GM19351 (cell line): ENCODE results near the gene CASP1.
"Not testable (repeated sequence)": the region's sequence is repeated elsewhere in the genome, so short reads cannot be mapped to it uniquely, and the experiment has no call there.

Source experiments
- ATAC-seq: cut with Tn5 transposase; IDR thresholded peaks from one replicate; pipeline ENCODE4 v1.9.1; 2021; ENCODE audit warnings: mild to moderate bottlenecking, moderate library complexity; ENCODE audit not compliant: unreplicated experiment

Gene CASP1

GRCh38 chr11:105034813-105035620 is at the start of gene CASP1:
Gene CASP1, minus strand, starts transcription at chr11:105035144. Its CDS starts 31 bp downstream, at chr11:105035113.
- ATAC-seq, result peak; percentile 87

GRCh38 chr11:105081412-105082150 is 46.6 kb upstream of the CASP1 start:
- ATAC-seq, result no peak

DNA sequence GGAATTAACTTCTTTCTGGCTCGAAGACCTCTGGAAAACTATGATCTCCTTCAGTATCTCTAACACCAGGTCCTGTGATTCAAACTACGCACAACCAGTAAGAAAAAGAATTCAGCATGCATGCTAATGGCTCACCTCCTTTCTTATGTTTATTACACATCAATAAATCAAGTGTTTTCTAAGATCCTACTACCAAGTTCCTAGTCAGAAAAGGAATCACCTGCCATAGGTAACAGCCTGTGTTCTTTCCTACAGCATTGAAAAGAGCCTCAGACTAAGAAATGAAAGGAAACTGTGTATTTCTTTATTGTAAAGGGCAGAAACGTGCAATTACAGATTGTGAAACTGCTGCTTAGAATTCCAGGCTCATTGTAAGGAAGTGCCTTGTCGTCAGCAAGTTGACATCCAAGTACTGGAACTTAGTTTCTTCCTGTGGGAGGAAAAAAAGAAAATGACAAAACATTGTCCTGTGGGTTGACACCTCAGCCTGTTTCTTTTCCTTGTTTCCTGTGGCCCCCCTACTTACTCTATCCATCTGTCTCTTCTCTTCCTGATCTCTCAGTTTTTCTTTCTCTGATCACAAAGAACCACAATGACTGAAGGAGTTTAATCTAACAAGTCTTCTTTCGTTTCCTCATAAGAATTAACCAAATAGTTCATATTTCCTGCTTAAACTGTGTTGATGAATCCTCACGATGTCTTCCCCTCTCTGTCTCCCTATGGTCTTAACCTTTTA is 45.4 kb upstream of the CASP1 start:
- not testable (repeated sequence) for ATAC-seq

GRCh38 chr11:105078283-105078682 is 43.3 kb upstream of the CASP1 start:
- no peak for ATAC-seq

DNA sequence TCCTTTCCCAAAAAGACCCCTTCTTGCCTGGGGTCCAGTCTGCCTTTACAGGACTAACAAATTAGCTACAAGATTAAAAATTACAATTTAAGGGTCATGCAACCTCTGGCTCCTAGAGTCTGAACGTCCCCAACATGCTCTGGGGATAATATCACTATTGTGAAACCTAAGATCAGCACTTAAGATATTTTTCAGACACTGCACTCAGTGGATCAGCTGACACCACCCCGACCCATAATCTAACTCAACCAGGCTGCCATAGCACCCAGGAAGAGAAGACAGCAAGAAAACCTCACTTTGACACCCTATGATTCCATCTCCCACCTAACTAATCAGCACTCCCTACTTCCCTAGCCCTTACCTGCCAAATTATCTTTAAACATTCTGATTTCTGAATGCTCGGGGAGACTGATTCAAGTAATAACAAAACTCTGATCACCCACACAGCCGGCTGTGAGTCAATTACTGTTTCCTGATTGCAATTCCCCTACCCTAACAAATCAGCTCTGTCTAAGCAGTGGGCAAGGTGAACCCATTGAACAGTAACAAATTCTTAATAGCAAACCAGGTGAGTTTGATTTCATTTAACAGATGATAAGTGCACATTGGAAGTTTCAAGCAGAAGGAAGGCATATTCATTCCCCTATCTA is 42.3 kb upstream of the CASP1 start:
- peak; percentile 61 for ATAC-seq

GRCh38 chr11:105074166-105074530 is 39.2 kb upstream of the CASP1 start:
- no peak for ATAC-seq

DNA sequence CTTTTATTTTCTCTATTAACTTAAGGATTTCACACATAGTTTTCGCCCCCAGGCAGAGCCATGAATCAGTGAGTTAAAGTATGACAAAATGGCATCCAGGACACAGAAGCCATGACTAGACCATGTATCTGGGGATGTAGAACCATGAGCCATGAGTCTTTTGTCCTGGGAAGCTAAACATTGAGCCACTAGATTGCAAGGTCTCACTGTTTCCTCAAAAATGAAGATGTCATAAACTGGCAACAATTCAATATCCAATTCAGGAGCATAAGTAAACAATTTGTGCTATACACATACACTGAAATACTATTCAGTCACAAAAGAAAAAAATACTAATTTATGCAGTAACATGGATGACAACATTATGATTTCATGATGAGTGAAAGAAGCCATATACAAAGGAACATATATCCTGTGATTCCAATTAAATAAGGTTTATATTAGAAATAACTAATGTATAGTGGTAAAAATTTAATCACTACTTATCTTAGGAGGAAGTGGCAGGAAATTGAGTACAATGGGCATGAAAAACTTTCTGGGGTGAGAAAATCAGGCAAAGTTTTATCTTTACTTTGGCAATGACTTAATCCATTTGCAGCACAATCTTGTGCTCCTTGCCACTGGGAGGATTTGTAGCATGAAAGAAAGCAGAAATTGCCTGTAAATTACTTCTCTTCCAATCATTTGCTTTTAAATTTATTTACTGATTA is 38.7 kb upstream of the CASP1 start:
- ATAC-seq, result no peak

DNA sequence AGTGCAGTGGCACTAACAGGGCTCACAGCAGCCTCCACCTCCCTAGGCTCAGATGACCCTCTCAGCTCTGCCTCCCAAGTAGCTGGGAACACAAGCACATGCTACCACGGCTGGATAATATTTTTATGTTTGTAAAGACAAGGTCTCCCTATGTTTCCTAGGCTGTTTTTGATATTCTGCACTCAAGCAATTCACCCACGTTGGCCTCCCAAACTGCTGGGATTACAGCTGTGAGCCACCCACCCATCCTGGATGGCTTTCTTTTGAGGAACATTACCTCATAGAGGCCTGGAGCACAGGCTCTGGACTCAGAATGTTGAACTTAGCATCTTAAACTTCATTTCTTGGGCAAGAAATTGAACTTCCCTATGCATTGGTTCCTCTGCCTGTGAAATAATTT is 37.1 kb upstream of the CASP1 start:
- ATAC-seq, result not testable (repeated sequence)

DNA sequence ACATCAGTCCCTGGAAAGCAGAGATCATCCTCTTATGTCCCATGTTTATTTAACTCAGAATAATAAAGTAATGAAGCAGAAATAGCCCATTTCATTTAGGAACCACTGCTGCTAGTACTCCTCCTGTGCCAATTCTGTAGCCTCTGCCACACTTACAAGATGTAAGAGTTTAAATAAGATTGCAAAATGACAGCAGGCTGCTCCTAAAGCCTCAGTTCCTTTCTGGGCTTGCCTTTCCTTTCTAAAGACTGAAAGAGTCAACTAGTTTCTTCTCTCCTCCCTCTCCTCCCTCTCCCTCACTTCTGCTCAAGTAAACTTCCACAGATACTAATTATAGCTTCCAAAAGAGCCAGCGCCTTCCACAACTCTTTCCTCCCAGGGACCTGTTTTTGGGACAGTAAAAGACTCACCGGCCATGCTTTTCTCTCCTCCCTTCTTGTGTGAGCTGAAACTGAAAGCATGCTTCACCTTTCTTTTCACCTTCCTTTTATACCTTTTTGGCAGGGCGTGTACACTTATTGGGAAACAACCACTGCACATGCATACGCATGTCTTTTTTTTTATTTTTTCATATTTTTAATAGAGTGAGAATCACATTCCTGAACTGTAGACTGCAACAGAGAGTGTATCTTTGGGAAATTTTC is 36.3 kb upstream of the CASP1 start:
- no peak for ATAC-seq

DNA sequence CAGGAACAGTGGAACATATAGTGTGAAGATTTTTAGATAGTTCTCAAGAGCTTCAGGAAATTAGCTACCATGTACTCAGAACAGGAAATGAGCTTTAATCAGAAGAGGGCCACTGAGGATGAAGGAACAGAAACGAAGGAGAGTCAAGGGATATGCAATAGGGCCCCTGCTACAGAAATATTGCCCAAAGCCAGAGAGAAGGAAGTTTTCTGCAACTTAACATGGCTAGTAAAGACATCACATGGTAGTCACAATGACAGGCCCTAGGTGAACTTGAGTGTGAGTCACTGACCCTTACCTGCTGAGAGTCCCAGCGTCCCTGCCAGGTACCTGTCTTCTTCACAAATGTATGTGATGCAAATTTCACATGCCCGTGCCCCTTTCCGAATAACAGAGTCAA is 35.4 kb upstream of the CASP1 start:
- no peak for ATAC-seq

GRCh38 chr11:105069749-105070148 is 34.8 kb upstream of the CASP1 start:
- not testable (repeated sequence) for ATAC-seq

- ATAC-seq, result not testable (repeated sequence)
Observed at GRCh38 chr11:105063245-105063941, 28.4 kb upstream of the CASP1 start.

DNA sequence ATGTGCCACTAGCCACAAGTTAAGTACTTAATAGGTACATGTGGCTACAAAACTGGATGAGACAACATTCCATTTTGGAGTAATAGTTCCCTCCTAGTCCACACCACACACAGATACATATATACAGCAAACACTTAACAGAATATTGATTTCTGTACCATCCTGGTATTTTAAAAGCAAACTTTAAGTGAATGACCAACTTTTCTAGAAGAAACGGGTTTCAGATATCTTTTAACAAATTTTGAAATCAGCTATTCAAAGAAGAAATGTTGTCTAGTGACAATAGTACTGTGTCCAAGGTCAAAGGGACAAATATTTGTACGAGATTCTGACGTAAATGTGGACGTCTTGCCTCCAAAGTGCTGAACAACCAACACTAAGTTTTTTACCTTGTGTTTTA is 22.5 kb upstream of the CASP1 start:
- ATAC-seq, result no peak

GRCh38 chr11:105056446-105056845 is 21.5 kb upstream of the CASP1 start:
- ATAC-seq, result no peak

GRCh38 chr11:105054723-105055493 is 20.0 kb upstream of the CASP1 start:
- ATAC-seq, result no peak

- ATAC-seq, result no peak
Observed at GRCh38 chr11:105052487-105052886, 17.5 kb upstream of the CASP1 start.

- ATAC-seq, result no peak
Observed at GRCh38 chr11:105051559-105051958, 16.6 kb upstream of the CASP1 start.

- ATAC-seq, result no peak
Observed at GRCh38 chr11:105049481-105049880, 14.5 kb upstream of the CASP1 start.
